Stomach smooth muscle (tissue), 2 donors: ENCODE results near the gene P4HA3.
A peak's percentile ranks its signal among the peaks of the same experiment; 100 is the strongest.
"Not testable (repeated sequence)": the region's sequence is repeated elsewhere in the genome, so short reads cannot be mapped to it uniquely, and the experiment has no call there.

ENCODE experiments used
- H3K27ac ChIP-seq: one replicate; pipeline ENCODE4 v1.7.0; 2013; ENCODE audit warnings: mild to moderate bottlenecking, low read length, inconsistent platforms
- H3K27me3 ChIP-seq, 2 donors: one replicate each; pipeline ENCODE4 v1.7.0; 2013; ENCODE audit warnings: low read length in 2 of 2; ENCODE audit not compliant: insufficient read depth in 2 of 2, control insufficient read depth in 1 of 2
- H3K36me3 ChIP-seq, 2 donors: one replicate each; pipeline ENCODE4 v1.7.0; 2013; ENCODE audit warnings: low read length in 2 of 2; ENCODE audit not compliant: control insufficient read depth in 2 of 2, insufficient read depth in 2 of 2
- H3K4me1 ChIP-seq: one replicate; pipeline ENCODE4 v1.7.0; 2013; ENCODE audit warnings: low read length; ENCODE audit not compliant: control insufficient read depth, insufficient read depth
- H3K4me3 ChIP-seq, 2 donors: one replicate each; pipeline ENCODE4 v1.7.0; 2013; ENCODE audit warnings: low read length in 2 of 2
- H3K9ac ChIP-seq, 2 donors: one replicate each; pipeline ENCODE4 v1.7.0; 2013; ENCODE audit warnings: low read length in 2 of 2, mild to moderate bottlenecking in 1 of 2
- H3K9me3 ChIP-seq, 2 donors: one replicate each; pipeline ENCODE4 v1.7.0; 2013; ENCODE audit warnings: low read length in 2 of 2; ENCODE audit not compliant: control insufficient read depth in 2 of 2
- donor health status: healthy.
- donor health status: Pancreatic carcinoma.

Gene P4HA3

DNA sequence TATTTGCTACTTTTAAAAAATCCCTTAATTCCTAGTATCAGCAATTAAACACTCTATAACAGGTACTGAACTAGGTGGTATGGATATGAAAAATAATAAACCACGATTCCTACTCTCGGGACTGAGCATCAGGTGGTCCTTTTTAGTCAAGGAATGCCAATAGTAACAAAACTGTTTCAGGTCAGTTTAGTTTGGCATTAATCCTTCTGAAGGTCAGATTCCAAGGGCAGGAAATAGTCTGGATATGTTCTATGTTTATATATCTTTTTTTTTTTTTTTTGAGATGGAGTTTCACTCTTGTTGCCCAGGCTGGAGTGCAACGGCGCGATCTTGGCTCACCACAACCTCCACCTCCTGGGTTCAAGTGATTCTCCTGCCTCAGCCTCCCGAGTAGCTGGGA is 19.6 kb upstream of the P4HA3 start:
- not testable (repeated sequence) for H3K4me1 ChIP-seq, H3K36me3 ChIP-seq, H3K27ac ChIP-seq, H3K27me3 ChIP-seq, H3K9ac ChIP-seq, H3K9me3 ChIP-seq, H3K4me3 ChIP-seq

GRCh38 chr11:74330075-74330858 is 18.8 kb upstream of the P4HA3 start:
- Histone ChIP-seq H3K9ac (no peak overlapping the region), H3K27me3 (no peaks in the 10 kb centered on the region), H3K36me3 (no peaks in the 10 kb centered on the region), H3K4me1 (peaks cover 10% of the 10 kb centered on the region), H3K9me3 (no peaks in the 10 kb centered on the region), H3K4me3 (no peak overlapping the region), H3K27ac (no peak overlapping the region)

DNA sequence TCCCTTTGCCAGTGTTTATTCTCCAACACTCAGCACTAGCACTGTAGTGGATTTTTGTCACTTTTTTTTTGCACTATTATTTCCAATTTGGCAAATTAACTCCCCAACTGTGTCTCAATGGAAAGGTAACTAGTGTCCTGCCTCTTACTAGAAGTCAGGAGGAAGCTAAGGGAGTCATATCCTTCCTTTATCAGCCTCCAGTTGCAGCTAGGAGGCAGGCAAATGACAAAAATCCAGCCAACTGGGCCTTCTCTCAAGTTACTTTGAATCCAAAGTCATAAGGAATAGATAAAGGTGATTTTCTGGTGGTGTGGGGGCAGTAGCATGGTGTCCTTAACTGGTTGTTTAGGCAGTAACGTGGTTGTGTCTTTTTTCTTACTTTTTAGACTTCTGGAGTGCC is 15.6 kb upstream of the P4HA3 start:
- H3K4me1 ChIP-seq: peaks cover 16% of the 10 kb centered on the region
- no peaks in the 10 kb centered on the region for H3K27me3 ChIP-seq
- no peak overlapping the region for H3K4me3 ChIP-seq
- no peak overlapping the region for H3K9ac ChIP-seq
- no peaks in the 10 kb centered on the region for H3K36me3 ChIP-seq
- no peaks in the 10 kb centered on the region for H3K9me3 ChIP-seq
- H3K27ac ChIP-seq: no peak overlapping the region

GRCh38 chr11:74326665-74327064 is 15.2 kb upstream of the P4HA3 start:
- Histone ChIP-seq H3K36me3 (no peaks in the 10 kb centered on the region), H3K4me3 (no peak overlapping the region), H3K9me3 (no peaks in the 10 kb centered on the region), H3K4me1 (peaks cover 20% of the 10 kb centered on the region), H3K27ac (no peak overlapping the region), H3K9ac (no peak overlapping the region), H3K27me3 (no peaks in the 10 kb centered on the region)

DNA sequence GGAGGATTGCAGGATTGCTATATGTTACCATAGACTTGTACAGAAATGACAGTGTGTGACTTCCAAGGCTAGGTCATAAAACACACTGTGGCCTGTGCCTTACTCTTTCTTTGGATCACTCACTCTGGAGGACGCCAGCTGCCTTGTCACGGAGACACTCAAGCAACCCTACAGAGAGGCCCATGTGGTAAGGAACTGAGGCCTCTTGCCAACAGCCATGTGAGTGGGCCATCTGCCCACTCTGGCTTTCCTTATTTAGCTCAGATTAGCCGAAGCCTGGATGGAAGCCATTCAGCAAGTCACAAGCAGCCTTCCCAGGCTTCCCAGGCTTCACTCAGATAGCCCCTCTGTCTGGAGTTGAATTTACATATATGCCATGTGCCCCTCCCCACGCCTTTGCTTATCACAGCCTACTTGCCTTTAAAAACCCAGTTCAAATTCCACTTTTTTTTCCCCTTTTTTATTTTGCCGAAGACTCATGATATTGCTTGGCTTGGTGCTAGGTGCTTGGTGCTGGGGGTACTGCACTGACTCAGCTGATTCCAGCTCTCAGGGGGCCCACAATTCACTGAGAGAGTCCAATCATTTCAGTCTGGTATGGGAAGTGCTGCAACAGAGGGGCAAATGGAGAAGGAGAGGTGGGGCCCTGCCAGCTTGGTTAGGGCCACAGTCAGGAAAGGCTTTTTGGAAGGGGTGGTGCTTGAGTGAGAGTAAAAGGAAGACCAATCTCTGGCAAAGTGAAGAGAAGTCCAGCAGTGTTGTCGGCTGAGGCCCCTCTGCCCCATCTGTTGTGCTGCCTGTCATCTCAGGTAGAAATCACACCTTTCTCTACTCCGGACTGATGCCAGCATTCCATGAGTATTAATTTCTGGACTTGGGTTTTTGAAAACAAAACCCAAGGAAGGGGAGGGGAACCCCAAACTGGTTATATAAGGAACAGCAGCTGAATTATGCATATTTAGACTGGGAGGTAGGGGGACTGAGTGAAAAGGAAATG is 14.5 kb upstream of the P4HA3 start:
- H3K36me3 ChIP-seq: no peaks in the 10 kb centered on the region
- H3K9me3 ChIP-seq: no peaks in the 10 kb centered on the region
- peak overlapping the region in 1 of 2 donors; percentile 12 for H3K4me3 ChIP-seq
- H3K4me1 ChIP-seq: peaks cover 22% of the 10 kb centered on the region
- no peak overlapping the region for H3K9ac ChIP-seq
- no peaks in the 10 kb centered on the region for H3K27me3 ChIP-seq
- H3K27ac ChIP-seq: no peak overlapping the region

DNA sequence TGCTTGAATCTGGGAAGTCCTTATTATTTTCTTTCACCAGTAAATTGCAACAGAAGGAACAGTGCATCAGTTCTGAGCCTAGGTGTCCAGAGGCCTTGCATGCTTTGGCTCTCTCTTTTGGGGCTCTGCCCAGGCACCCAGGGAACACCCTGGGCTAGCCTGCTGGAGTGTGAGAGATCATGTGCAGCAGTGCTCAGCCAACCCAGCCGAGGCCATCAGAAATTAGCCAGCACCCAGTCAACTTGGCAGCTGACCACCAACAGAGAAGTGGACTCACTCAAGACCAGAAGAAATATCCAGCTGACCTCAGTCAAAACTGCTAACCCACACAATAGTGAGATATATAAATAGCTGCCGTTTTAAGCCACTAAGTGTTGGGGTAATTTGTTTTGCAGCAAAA is 11.2 kb upstream of the P4HA3 start:
- Histone ChIP-seq H3K36me3 (no peaks in the 10 kb centered on the region), H3K4me1 (peaks cover 26% of the 10 kb centered on the region), H3K27me3 (no peaks in the 10 kb centered on the region), H3K9me3 (no peaks in the 10 kb centered on the region), H3K4me3 (no peak overlapping the region), H3K9ac (no peak overlapping the region), H3K27ac (no peak overlapping the region)

DNA sequence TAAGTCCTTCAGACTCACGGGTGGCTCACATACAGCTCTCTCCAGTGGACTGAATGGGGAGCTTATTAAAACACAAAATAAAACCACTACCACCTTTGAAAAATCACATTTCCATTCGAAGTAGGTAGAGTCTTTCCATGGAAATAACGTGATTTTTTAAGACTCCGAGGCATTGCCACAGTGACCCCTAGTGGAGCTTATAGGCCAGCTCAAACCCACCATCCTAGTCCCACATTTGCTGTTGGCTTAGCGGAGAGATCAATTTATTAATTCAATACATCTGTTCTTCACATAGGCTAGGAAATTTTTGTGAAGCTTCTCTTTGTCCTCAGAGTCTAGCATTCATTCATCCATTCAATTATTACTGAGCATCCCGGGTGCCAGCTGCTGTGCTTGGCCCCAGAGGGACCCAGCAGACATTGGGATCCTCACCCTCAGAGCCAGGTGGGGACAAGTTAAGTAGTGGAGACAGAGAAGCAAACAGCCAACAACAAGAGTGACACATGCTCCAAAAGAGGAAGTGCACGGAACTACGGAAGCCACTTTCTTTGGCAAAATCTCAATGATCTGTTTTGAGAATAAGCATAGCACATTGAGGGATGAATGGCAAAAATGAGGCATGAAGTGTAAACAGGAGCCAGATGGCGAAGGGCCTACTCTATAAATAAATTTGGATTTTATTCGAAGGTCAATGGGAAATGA is 10.2 kb upstream of the P4HA3 start:
- H3K4me1 ChIP-seq: peaks cover 24% of the 10 kb centered on the region
- H3K9ac ChIP-seq: no peak overlapping the region
- H3K27ac ChIP-seq: no peak overlapping the region
- H3K4me3 ChIP-seq: no peak overlapping the region
- H3K27me3 ChIP-seq: no peaks in the 10 kb centered on the region
- H3K36me3 ChIP-seq: no peaks in the 10 kb centered on the region
- H3K9me3 ChIP-seq: no peaks in the 10 kb centered on the region

DNA sequence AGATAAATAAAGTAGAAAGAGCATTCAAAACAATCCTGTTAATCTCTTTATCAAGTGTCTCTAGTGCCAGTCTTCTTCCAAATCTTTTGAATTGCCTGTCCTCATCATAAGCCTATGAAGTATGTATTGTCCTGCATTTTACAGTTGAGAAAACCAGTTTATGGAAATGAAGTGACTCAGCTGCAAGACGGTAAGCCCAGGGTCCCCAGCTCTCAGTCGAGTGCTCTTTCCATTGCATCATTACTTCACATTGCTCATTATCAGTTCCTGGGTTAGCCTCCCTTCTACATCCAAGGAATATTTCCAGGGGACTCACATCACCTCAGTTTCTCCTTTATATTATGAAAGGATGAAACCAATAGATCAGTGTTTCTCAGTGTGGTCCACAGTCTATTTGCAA is 9.1 kb upstream of the P4HA3 start:
- Histone ChIP-seq H3K9ac (no peak overlapping the region), H3K9me3 (no peaks in the 10 kb centered on the region), H3K4me3 (no peak overlapping the region), H3K27ac (no peak overlapping the region), H3K36me3 (no peaks in the 10 kb centered on the region), H3K4me1 (peaks cover 16% of the 10 kb centered on the region), H3K27me3 (no peaks in the 10 kb centered on the region)

DNA sequence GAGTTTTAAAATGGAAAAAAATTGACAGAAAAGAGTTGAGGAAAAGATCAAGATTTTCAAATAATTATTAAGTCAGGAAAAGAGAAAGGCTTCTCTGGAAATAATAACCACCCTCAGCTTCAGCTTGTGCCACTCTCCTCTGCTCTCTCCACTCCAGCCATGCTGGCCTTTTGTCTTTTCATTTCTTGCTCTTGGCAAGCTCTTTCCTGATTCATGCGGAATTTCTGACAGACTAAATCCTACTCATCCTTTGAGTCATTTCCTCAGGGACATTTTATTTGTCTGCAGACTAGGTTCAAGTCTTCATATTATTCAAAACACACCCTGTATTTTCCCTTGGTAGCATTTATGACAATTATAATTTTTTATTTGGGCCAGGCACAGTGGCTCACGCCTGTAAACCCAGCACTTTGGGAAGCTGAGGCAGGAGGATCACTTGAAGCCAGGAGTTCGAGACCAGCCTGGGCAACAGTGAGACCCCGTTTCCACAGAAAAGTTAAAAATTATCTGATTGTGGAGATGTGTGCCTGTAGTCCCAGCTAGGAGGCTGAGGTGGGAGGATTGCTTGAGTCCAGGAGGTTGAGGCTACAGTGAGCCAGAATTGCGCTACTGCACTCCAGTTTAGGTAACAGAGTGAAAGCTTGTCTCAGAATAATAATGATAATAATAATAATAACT is 7.8 kb upstream of the P4HA3 start:
- Histone ChIP-seq H3K27ac (no peak overlapping the region), H3K27me3 (no peaks in the 10 kb centered on the region), H3K4me3 (no peak overlapping the region), H3K9me3 (no peaks in the 10 kb centered on the region), H3K36me3 (no peaks in the 10 kb centered on the region), H3K4me1 (peaks cover 16% of the 10 kb centered on the region), H3K9ac (no peak overlapping the region)

GRCh38 chr11:74318241-74318932 is 6.9 kb upstream of the P4HA3 start:
- no peak overlapping the region for H3K27ac ChIP-seq

More at GRCh38 chr11:74318241-74318932, 6.9 kb upstream of the P4HA3 start:
- H3K9me3 ChIP-seq: no peaks in the 10 kb centered on the region
- H3K36me3 ChIP-seq: no peaks in the 10 kb centered on the region
- H3K9ac ChIP-seq: no peak overlapping the region
- peaks cover 16% of the 10 kb centered on the region for H3K4me1 ChIP-seq
- no peak overlapping the region for H3K4me3 ChIP-seq
- H3K27me3 ChIP-seq: no peaks in the 10 kb centered on the region
